ENCODE measurements around the gene FTCD. TPM values are rescaled to one million over a fixed set of nuclear protein-coding genes. Genes with fewer than 3 reads are reported as not detected.

Gene FTCD
- total and polyA plus RNA-seq, 2 of the 8 experiments (the other 6 are each of a cell fraction or from before 2014, with no cell fraction given), result 3.3 to 4.9 TPM

DNA sequence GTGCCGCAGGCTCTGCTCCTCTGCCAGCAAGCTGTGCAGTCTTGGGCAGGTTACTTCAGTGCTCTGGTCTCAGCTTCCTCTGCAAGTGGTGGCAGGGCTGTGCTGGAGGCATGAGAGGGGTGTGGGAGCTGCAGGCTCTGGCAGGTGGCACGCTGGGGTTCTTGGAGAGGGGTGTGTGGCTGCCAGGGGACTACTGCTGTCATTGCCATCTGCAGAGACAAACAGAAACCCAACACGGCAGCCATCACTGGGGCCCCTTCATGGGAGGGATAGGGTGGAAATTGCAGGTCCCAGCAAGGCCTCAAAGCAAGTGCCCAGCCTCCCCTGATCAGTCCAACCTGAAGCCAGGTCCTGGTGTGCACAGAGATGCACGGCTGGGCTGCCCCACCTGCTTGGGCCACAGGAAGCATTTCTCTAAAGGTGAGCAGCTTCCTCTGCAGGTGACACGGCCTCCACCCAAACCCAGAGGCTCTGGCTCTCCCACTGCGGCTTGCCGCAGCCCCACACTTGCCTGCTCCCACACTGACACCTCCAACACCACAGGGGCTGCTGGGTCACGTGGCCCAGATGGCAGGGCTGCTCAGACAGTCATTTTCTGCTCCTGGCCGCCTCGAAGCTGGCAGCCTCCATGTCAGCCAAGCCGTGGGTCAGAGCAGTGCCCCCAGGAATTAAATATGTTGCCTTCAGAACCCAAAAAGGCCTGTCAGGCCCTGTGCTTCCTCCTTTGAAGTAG is 61.5 kb downstream of the FTCD start:
- H3K9ac ChIP-seq (replicated peaks in 1 of 4; ENCODE audit: extremely low read depth in 1 of 4, low read depth in 3 of 4, low read length in 3 of 4), result no peak overlapping the region
- H2BK15ac ChIP-seq (ENCODE audit: low read length), result no peak overlapping the region
- no peak overlapping the region for H3K23ac ChIP-seq (ENCODE audit: insufficient read length)
- TF ChIP-seq EP300 (IDR thresholded peaks at IDR 0.05; ENCODE audit: borderline replicate concordance in 1 of 2, low read depth in 2 of 2, low read length in 2 of 2), result no peak
- TF ChIP-seq, protein P1, sequence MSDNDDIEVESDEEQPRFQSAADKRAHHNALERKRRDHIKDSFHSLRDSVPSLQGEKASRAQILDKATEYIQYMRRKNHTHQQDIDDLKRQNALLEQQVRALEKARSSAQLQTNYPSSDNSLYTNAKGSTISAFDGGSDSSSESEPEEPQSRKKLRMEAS (IDR thresholded peaks at IDR 0.05), result 0 out of 2 replicates have a peak, but pooled peaks have one; percentile 13
- no peak overlapping the region for H4K8ac ChIP-seq (ENCODE audit: extremely low read depth, insufficient read depth, low read length)
- DNase-seq (ENCODE audit: low read depth in 1 of 2, low spot score in 2 of 2) (peak in 1 of 2 experiments; percentile 44), FAIRE-seq (no peak)
- no peak overlapping the region for H3K14ac ChIP-seq (ENCODE audit: insufficient read length)
- H2AFZ ChIP-seq (ENCODE audit: low read length), result no peak overlapping the region
- peaks cover 0 to 11% (median 5%) of the 10 kb centered on the region in 4 experiments; a peak in 4 of 7 replicates for H3K27me3 ChIP-seq (replicated peaks in 1 of 4; ENCODE audit: control insufficient read depth in 3 of 4, extremely low read depth in 1 of 4, insufficient read depth in 3 of 4, low read length in 3 of 4)
- H3K79me1 ChIP-seq (ENCODE audit: low read depth, low read length), result no peaks in the 10 kb centered on the region
- H2BK20ac ChIP-seq (ENCODE audit: low read length), result no peak overlapping the region
- no peak overlapping the region for H2AK5ac ChIP-seq (ENCODE audit: low read depth, low read length)
- no peaks in the 10 kb centered on the region for H3K36me3 ChIP-seq (ENCODE audit: control insufficient read depth in 2 of 4, insufficient read depth in 4 of 4, low read length in 3 of 4)
- H3K9me3 ChIP-seq (ENCODE audit: insufficient read depth in 2 of 2, low read depth in 1 of 2, low read length in 1 of 2), result peaks cover 19 to 33% of the 10 kb centered on the region in 2 experiments
- H3K79me2 ChIP-seq (ENCODE audit: control insufficient read depth in 1 of 2, insufficient read depth in 2 of 2, low read length in 2 of 2), result no peaks in the 10 kb centered on the region
- H3K4ac ChIP-seq (replicated peaks; ENCODE audit: insufficient read length, low read depth, low read length), result no peak overlapping the region
- ChIA-PET CTCF (ENCODE audit: partially characterized antibody) (interaction anchor here (1.3 to 1.4 kb wide), 2 partner anchors 50 to 124 kb away, joined by 3 to 6 read pairs; no protein-coding TSS in a partner anchor), POLR2A (ENCODE audit: partially characterized antibody) (interaction anchor here (0.6 kb wide), 1 partner anchor 48 kb away, joined by 3 read pairs; no protein-coding TSS in a partner anchor)
- H3K23me2 ChIP-seq (ENCODE audit: low read depth, low read length), result peaks cover 15% of the 10 kb centered on the region; the same call in 1 of the 2 replicates
- H4K5ac ChIP-seq (ENCODE audit: insufficient read length, low read depth, low read length), result no peak overlapping the region
- H4K91ac ChIP-seq (replicated peaks; ENCODE audit: insufficient read length, low read length), result no peak overlapping the region
- no peak overlapping the region for H2BK5ac ChIP-seq (ENCODE audit: low read depth, low read length)
- no peak overlapping the region for H3K18ac ChIP-seq (ENCODE audit: extremely low read depth, low read length)
- H3K4me2 ChIP-seq (ENCODE audit: insufficient read depth in 1 of 2, low read depth in 2 of 2, low read length in 2 of 2), result no peak overlapping the region
- H3K56ac ChIP-seq (replicated peaks; ENCODE audit: insufficient read length, low read depth, low read length), result no peak overlapping the region
- H3K27ac ChIP-seq (ENCODE audit: low read depth, low read length), result no peak overlapping the region
- H2BK12ac ChIP-seq (ENCODE audit: low read depth, low read length), result no peak overlapping the region
- 88% methylated on average over 10 of the region's 11 CpGs; no CpG with 5 or more reads in 1 of the 2 experiments for WGBS, 2 experiments (ENCODE audit: extremely low coverage in 1 of 2, insufficient coverage in 1 of 2, insufficient read length in 1 of 2, insufficient replicate concordance in 2 of 2, low coverage in 1 of 2, low lambda C conversion rate in 2 of 2, missing lambda C conversion rate in 1 of 2)
- H2BK120ac ChIP-seq (replicated peaks; ENCODE audit: low read depth, low read length), result no peak overlapping the region
- peaks cover 0 to 4% (median 0%) of the 10 kb centered on the region in 4 experiments; a peak in 2 of 7 replicates for H3K4me1 ChIP-seq (replicated peaks in 1 of 4; ENCODE audit: control insufficient read depth in 3 of 4, insufficient read depth in 4 of 4, low read length in 3 of 4)
- H4K20me1 ChIP-seq (replicated peaks in 1 of 2; ENCODE audit: control insufficient read depth in 1 of 2, insufficient read depth in 2 of 2, low read length in 2 of 2), result peaks cover 0 to 6% of the 10 kb centered on the region in 2 experiments
- no peak overlapping the region for H3K4me3 ChIP-seq (ENCODE audit: extremely low read depth in 1 of 4, insufficient read depth in 2 of 4, low read depth in 3 of 4, low read length in 4 of 4)

Measured in H1 (cell line).